Measurements from ENCODE around the gene SCNM1. TPM values are rescaled to one million over a fixed set of nuclear protein-coding genes. Genes with fewer than 3 reads are reported as not detected.
"Not testable (repeated sequence)": the region's sequence is repeated elsewhere in the genome, so short reads cannot be mapped to it uniquely, and the experiment has no call there.

Gene SCNM1
- total RNA-seq, 1 donor: 38.0 TPM

DNA sequence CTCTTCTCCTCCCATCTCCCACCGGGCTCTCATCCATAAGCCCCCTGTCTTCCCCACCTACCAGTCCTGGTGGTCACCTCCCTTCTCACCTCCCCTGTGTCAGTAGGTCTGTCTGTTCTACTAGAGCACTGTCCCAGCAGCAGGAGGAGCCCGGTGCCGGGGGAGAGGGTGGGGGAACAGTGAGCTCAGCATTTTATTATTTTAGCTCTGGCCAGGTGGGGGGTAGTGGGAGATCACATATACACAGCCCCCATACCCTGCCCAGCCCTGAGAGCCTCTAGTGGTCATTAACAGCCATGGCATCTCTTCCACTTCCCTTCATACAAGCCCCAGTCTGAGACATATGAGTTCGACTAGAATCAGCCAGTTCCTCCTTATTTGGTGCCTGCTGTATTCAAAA lies 9.9 kb downstream of the SCNM1 start, which contains the start of gene TMOD4:
Gene TMOD4, minus strand, starts transcription at position 119 of the 400 bp plus-strand sequence. CDS start 1,106 bp downstream, outside the sequence.
- no peak for DNase-seq (ENCODE audit: low read depth)
- TF ChIP-seq, protein P1, sequence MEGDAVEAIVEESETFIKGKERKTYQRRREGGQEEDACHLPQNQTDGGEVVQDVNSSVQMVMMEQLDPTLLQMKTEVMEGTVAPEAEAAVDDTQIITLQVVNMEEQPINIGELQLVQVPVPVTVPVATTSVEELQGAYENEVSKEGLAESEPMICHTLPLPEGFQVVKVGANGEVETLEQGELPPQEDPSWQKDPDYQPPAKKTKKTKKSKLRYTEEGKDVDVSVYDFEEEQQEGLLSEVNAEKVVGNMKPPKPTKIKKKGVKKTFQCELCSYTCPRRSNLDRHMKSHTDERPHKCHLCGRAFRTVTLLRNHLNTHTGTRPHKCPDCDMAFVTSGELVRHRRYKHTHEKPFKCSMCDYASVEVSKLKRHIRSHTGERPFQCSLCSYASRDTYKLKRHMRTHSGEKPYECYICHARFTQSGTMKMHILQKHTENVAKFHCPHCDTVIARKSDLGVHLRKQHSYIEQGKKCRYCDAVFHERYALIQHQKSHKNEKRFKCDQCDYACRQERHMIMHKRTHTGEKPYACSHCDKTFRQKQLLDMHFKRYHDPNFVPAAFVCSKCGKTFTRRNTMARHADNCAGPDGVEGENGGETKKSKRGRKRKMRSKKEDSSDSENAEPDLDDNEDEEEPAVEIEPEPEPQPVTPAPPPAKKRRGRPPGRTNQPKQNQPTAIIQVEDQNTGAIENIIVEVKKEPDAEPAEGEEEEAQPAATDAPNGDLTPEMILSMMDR (IDR thresholded peaks at IDR 0.05; ENCODE audit: insufficient read depth, low read length): peak; percentile 65
- no peak within 1 kb of the TSS for H3K4me3 ChIP-seq (ENCODE audit: low read depth, low read length)

DNA sequence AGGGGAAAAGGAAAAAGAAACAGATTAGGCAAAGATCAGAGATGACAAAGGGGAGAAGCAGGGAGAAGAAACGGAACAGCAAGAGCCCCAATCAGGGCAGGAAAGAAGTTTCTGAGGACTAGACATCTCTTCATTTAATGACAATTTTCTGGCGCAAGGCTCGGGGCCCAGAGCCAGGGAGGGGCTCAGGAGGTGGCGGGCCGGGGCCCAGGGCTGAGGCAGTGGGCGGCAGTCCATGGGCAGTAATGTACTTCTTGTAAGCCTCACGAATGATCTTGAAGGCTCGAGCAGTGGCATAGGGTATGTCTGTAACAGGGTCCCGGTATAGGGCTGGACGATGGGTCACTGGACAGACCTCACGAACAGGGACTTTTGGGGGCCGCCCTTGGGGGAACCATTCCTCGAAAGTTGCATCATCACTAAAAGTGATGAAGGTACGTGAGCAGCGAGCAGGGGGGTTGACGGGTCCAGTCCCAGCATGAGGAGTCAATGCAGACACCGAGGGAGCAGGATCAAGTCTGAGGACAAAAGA lies 10.6 kb downstream of the SCNM1 start:
- DNase-seq (ENCODE audit: low read depth): no peak
- H3K4me3 ChIP-seq (ENCODE audit: low read depth, low read length): no peak overlapping the region
- TF ChIP-seq, protein P1 (IDR thresholded peaks at IDR 0.05; ENCODE audit: insufficient read depth, low read length): no peak

DNA sequence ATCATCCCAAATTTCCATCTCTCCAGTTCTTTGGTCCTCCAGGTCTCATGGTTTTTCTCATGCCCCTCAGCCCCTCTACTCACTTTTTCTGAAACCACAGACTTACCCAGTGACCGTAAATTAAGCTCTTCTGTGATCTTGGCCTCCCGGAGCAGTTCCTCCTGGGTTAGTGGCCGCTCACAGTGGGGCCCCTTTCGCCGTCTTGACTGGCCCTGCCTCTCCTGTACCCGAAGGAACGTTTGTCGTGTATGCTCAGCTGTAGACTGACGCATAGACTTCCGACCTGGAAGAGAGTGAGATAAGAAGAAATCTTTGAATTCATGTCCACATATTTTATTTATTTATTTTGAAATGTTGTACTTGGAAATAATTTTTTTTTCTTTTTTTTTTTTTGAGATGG lies 18.3 kb downstream of the SCNM1 start:
- TF ChIP-seq, protein P1 (IDR thresholded peaks at IDR 0.05; ENCODE audit: insufficient read depth, low read length): no peak
- DNase-seq (ENCODE audit: low read depth): no peak
- H3K4me3 ChIP-seq (ENCODE audit: low read depth, low read length): no peak overlapping the region

DNA sequence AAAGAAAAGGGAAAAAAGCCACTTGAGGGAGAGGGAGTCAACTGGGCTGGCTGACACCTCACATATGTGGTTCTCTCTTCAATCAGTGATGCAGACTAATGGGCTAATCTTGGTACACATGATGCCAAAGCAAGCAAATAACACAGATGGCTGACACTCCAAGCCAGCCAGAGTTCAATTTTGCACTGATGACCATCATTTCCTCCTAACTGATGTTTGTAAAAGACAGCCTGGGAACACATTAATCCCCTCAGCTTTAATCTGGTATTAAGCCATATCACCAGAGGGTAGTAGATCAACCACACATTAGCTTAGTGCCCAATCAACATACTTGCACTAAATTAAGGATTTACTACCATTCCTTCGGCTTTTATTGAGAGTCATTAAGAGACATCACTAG lies 21.3 kb downstream of the SCNM1 start:
- no peak overlapping the region for H3K4me3 ChIP-seq (ENCODE audit: low read depth, low read length)
- TF ChIP-seq, protein P1 (IDR thresholded peaks at IDR 0.05; ENCODE audit: insufficient read depth, low read length): no peak
- no peak for DNase-seq (ENCODE audit: low read depth)

DNA sequence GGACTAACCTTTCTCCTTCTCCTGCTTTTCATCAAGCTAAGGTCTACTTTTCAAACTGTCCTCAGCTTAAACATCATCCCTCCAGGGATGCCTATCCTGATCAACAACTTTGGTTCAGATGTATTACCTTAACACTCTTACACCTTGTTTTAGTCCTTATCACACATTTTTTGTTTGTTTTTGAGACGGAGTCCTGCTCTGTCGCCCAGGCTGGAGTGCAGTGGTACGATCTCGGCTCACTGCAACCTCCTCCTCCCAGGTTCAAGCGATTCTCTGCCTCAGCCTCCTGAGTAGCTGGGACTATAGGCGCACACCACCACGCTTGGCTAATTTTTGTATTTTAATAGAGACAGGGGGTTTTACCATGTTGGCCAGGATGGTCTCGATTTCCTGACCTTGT lies 22.7 kb downstream of the SCNM1 start:
- DNase-seq (ENCODE audit: low read depth): not testable (repeated sequence)
- peak overlapping the region; percentile 88 for H3K4me3 ChIP-seq (ENCODE audit: low read depth, low read length)

DNA sequence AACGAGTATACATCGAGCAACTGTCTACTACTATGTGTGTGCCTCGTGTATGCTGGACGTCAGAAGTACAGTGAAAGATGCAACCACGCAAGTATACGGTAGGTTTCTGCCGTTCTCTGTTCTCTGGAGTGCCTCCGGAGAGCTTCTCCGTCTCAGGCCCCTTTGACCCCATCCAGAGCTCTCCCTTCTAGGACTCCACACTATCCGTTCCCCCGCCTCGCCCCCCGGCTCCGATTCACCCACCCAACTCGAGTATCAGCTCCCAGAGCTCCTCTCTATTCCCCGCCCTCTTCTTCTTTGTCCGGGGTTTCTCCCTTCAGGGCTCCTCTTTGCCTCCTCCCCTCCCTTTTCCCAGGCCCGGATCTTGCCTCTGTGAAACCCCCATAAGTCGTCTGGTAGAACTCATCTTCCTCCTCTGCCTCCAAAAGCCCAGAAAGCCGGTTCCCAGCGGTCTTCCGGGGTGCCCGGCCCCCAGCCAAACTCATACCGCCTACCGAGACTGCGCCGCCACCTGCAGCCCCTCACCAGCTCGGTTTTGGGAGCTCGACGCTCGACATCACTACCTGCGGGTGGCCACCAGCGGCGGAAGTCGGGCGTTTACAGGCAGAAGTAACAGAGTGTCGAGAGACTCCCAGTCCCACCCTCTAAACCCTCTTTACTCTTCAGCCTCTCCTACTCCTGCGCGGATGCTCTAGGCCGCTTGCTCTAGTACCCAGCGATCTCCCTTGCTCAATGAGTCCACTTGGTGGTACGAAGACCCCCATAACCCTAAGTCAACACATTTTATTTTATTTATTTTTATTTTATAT lies 23.9 kb downstream of the SCNM1 start, which contains the start of gene VPS72:
Gene VPS72, minus strand, starts transcription at position 561 of the 809 bp plus-strand sequence. Its CDS starts 76 bp downstream, at position 485.
- peak within 1 kb of the TSS; percentile 88 for H3K4me3 ChIP-seq (ENCODE audit: low read depth, low read length)
- peak; percentile 87 for DNase-seq (ENCODE audit: low read depth)
- TF ChIP-seq, protein P1 (IDR thresholded peaks at IDR 0.05; ENCODE audit: insufficient read depth, low read length): no peak

DNA sequence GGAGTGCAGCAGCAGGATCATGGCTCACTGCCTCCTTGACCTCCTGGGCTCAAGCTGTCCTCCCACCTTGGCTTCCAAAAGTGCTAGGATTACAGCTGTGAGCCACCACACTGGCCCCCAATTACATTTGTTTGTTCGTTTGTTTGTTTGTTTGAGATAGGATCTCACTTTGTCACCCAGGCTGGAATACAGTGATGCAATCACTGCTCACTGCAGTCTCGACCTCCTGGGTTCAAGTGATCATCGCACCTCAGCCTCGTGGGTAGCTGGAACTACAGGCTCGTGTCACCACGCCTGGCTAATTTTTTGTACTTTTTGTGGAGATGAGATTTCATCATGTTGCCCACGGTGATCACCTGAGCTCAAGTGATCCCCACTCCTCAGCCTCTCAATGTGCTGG lies 26.1 kb downstream of the SCNM1 start:
- no peak overlapping the region for H3K4me3 ChIP-seq (ENCODE audit: low read depth, low read length)
- TF ChIP-seq, protein P1 (IDR thresholded peaks at IDR 0.05; ENCODE audit: insufficient read depth, low read length): no peak
- no peak for DNase-seq (ENCODE audit: low read depth)

Data from fibroblast of the aortic adventitia (primary cell).